ENCODE measurements around the gene PERP. TPM values are rescaled to one million over a fixed set of nuclear protein-coding genes. Genes with fewer than 3 reads are reported as not detected.

PERP gene
- total RNA-seq, 3 donors from 2014 or later (not counting 1 experiment from before 2014, with no cell fraction given): 0.05 to 1.6 TPM; not detected in 1

DNA sequence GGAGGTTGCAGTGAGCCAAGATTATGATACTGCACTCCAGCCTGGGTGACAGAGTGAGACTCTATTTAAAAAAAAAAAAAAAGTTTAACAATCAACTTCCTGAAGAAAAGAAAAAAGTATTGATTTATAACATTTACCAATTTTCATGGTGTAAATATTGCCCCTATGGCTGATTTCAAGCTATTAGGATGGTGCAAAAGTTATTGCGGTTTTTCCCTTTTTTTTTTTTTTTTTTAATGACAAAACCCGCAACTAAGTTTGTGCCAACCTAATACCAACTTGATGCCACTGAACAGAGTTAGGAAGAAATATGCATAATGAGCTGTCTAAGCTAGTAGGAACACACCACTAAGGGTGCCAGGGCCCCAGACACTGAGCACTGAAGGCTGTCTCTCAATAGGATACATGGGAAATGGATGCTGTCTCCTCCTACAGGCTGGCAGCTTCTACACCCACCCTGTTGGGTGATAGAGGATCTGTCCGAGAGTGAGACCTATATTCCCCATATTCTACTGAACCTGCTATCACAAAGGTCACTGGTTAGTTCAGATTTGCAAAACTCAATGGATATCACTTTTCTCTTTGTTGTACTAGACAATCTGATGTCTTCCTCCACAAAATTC lies 6.5 kb upstream of the PERP start:
- Histone ChIP-seq H3K4me1 (ENCODE audit: control insufficient read depth, insufficient read depth, low read length) (no peaks in the 10 kb centered on the region), H3K27me3 (ENCODE audit: control insufficient read depth, insufficient read depth, low read length) (peaks cover 3% of the 10 kb centered on the region), H3K9me3 (ENCODE audit: control insufficient read depth, insufficient read depth, low read length) (no peaks in the 10 kb centered on the region), H3K4me3 (ENCODE audit: low read length) (no peak overlapping the region), H3K36me3 (ENCODE audit: control insufficient read depth, insufficient read depth, low read length) (no peaks in the 10 kb centered on the region), H3K27ac (ENCODE audit: low read length) (no peak overlapping the region)
- Mint-ChIP-seq H3K9me3 (no peaks in the 10 kb centered on the region), H3K36me3 (no peaks in the 10 kb centered on the region), H3K27me3 (ENCODE audit: low read depth in 2 of 2) (peaks cover 23 to 31% of the 10 kb centered on the region in 2 donors), H3K4me1 (peaks cover 5 to 8% of the 10 kb centered on the region in 2 donors), H3K27ac (no peak overlapping the region), H3K4me3 (no peak overlapping the region)
- no peak for DNase-seq
- WGBS (ENCODE audit: insufficient coverage): 100% methylated on average over 1 of the region's 3 CpGs
- TF ChIP-seq, protein P1, sequence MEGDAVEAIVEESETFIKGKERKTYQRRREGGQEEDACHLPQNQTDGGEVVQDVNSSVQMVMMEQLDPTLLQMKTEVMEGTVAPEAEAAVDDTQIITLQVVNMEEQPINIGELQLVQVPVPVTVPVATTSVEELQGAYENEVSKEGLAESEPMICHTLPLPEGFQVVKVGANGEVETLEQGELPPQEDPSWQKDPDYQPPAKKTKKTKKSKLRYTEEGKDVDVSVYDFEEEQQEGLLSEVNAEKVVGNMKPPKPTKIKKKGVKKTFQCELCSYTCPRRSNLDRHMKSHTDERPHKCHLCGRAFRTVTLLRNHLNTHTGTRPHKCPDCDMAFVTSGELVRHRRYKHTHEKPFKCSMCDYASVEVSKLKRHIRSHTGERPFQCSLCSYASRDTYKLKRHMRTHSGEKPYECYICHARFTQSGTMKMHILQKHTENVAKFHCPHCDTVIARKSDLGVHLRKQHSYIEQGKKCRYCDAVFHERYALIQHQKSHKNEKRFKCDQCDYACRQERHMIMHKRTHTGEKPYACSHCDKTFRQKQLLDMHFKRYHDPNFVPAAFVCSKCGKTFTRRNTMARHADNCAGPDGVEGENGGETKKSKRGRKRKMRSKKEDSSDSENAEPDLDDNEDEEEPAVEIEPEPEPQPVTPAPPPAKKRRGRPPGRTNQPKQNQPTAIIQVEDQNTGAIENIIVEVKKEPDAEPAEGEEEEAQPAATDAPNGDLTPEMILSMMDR (IDR thresholded peaks at IDR 0.05): no peak
- intact Hi-C loops (cut with micrococcal nuclease): no loop called here
- ATAC-seq: no peak

DNA sequence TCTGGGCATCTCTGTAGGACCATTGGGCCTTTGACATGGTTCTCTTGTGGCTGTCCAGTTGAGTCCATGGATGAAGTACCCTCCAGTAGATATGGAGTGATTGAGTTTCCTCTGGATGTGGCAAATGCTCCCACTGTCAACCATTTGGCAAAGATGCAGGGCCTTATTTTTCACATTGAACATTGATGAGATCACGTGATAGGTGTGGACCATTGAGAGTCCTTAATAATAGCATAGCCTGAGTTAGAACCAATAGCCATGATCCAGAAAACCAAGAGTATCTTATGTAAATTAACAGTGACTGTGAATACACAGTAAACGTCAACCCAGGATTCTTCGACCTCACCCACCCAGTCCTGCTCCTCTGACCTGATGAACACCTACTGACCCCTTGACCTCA lies 3.0 kb upstream of the PERP start:
- Histone ChIP-seq H3K9me3 (ENCODE audit: control insufficient read depth, insufficient read depth, low read length) (no peaks in the 10 kb centered on the region), H3K4me1 (ENCODE audit: control insufficient read depth, insufficient read depth, low read length) (peaks cover 13% of the 10 kb centered on the region), H3K4me3 (ENCODE audit: low read length) (no peak overlapping the region), H3K27ac (ENCODE audit: low read length) (no peak overlapping the region), H3K27me3 (ENCODE audit: control insufficient read depth, insufficient read depth, low read length) (peaks cover 31% of the 10 kb centered on the region), H3K36me3 (ENCODE audit: control insufficient read depth, insufficient read depth, low read length) (no peaks in the 10 kb centered on the region)
- Mint-ChIP-seq H3K36me3 (no peaks in the 10 kb centered on the region), H3K27me3 (ENCODE audit: low read depth in 2 of 2) (peaks cover 37 to 49% of the 10 kb centered on the region in 2 donors), H3K4me3 (no peak overlapping the region), H3K9me3 (no peaks in the 10 kb centered on the region), H3K4me1 (peaks cover 8 to 23% of the 10 kb centered on the region in 2 donors), H3K27ac (no peak overlapping the region)
- WGBS (ENCODE audit: insufficient coverage): 90% methylated on average over 3 of the region's 3 CpGs
- ATAC-seq (no peak), DNase-seq (no peak)
- TF ChIP-seq, protein P1 (IDR thresholded peaks at IDR 0.05): no peak
- intact Hi-C loops (cut with micrococcal nuclease): no loop called here

DNA sequence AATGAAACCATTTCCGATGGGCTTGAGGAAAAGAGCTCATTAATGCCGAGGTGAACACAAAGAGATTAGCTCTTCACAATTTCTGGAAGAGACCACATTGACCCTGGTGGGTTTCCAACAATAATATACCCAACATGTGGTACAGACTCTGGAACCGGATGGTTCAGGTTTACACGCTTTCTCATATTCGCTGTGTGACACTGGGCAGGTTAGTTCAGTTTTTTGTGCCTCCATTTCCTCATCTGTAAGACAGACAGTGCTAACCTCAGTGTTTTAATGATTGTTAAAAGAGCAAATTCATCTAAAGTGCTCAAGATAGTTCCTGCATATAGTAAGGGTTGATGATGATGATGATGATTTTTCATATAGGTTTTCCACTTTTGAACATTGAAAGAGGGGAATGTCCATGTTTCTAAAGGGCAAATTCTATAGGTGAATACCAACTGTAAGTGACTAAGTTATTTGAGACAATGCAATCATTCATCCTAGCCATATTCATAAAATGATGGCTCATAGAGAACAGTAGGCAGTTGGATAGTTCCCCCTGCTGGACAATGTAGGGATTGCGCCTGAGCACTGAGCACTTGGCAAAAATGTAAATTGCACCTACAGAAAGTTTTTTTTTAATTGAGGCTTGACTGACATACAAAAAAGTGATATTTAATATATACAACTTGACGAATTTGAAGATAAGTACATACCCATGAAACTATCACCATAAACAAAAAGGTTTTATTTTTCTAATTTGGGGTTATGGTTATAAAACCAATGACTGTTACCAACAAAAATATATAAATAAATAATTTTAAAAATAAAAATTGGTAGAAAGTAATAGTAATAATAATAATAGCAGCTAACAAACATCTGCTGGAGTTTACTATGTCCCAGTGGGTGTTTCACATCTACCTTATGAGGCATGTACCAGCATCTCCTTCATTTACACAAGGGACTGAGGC lies 2.1 kb upstream of the PERP start:
- Mint-ChIP-seq H3K4me3 (peak overlapping the region; percentile 38), H3K27me3 (ENCODE audit: low read depth in 2 of 2) (peaks cover 44% of the 10 kb centered on the region in 2 donors), H3K4me1 (peaks cover 8 to 23% of the 10 kb centered on the region in 2 donors), H3K36me3 (no peaks in the 10 kb centered on the region), H3K27ac (no peak overlapping the region), H3K9me3 (no peaks in the 10 kb centered on the region)
- ATAC-seq: peak; percentile 73 to 83 (median 74)
- Histone ChIP-seq H3K27me3 (ENCODE audit: control insufficient read depth, insufficient read depth, low read length) (peaks cover 34% of the 10 kb centered on the region), H3K4me3 (ENCODE audit: low read length) (no peak overlapping the region), H3K9me3 (ENCODE audit: control insufficient read depth, insufficient read depth, low read length) (no peaks in the 10 kb centered on the region), H3K27ac (ENCODE audit: low read length) (no peak overlapping the region), H3K36me3 (ENCODE audit: control insufficient read depth, insufficient read depth, low read length) (no peaks in the 10 kb centered on the region), H3K4me1 (ENCODE audit: control insufficient read depth, insufficient read depth, low read length) (peaks cover 13% of the 10 kb centered on the region)
- TF ChIP-seq, protein P1 (IDR thresholded peaks at IDR 0.05): peak; percentile 93
- peak; percentile 69 to 90 for DNase-seq
- WGBS (ENCODE audit: insufficient coverage): 61% methylated on average over 6 of the region's 7 CpGs
- intact Hi-C loops (cut with micrococcal nuclease): loop anchor here (1.0 to 10.0 kb wide), 4 partner anchors 108 to 445 kb away; partner anchors contain the start of gene TNFAIP3
